ENCODE results near the gene DPH5.

DNA sequence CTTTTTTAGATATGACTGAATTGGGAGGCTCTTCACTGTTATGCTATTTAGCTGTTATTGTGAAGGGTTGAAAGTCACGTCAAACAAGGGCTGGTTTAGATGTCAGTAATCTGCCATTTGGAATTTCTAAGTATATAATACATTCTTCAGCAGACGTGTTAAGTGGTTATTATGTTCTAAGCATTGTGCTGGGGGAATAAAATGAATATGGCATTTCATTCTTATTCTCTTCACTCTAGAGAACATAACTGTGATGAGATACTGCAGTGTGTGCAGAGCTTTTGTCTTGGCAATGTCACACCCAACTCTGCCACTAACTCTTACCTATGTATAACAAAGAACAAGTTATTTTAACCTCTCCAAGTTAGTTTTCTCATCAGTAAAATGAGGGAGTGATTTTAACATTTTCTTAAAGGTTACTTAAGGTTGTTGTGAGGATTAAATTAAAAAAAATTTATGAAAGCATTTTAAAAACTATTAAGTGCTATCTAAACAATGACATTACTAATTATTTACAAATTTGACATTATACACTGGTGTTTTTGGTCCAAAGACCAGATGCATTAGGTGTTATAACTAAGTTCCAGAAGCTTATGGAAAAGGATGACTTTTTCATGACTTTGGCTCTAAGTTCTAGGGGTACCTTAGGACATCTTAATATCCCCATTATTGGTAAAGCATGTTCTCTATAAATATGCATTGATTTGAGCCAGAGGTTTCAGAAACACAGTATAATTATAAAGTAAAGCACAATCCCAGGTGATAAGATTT, 71.4 kb downstream of the DPH5 start:
- no peak for TF ChIP-seq EZH2phosphoT487 (IDR thresholded peaks at IDR 0.05; ENCODE audit: borderline replicate concordance)
- TF ChIP-seq, protein P1, sequence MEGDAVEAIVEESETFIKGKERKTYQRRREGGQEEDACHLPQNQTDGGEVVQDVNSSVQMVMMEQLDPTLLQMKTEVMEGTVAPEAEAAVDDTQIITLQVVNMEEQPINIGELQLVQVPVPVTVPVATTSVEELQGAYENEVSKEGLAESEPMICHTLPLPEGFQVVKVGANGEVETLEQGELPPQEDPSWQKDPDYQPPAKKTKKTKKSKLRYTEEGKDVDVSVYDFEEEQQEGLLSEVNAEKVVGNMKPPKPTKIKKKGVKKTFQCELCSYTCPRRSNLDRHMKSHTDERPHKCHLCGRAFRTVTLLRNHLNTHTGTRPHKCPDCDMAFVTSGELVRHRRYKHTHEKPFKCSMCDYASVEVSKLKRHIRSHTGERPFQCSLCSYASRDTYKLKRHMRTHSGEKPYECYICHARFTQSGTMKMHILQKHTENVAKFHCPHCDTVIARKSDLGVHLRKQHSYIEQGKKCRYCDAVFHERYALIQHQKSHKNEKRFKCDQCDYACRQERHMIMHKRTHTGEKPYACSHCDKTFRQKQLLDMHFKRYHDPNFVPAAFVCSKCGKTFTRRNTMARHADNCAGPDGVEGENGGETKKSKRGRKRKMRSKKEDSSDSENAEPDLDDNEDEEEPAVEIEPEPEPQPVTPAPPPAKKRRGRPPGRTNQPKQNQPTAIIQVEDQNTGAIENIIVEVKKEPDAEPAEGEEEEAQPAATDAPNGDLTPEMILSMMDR (conservative IDR thresholded peaks at IDR 0.05; ENCODE audit: low read length), result no peak
